Globus pallidus (tissue), 1 donor: Measurements from ENCODE around the gene PGPEP1.
"Not testable (repeated sequence)": the region's sequence is repeated elsewhere in the genome, so short reads cannot be mapped to it uniquely, and the experiment has no call there.

ENCODE experiments used
- DNase-seq: peaks from one replicate; pipeline ENCODE4 v3.0.0-alpha.2; 2015; ENCODE audit warnings: low spot score

The PGPEP1 gene

DNA sequence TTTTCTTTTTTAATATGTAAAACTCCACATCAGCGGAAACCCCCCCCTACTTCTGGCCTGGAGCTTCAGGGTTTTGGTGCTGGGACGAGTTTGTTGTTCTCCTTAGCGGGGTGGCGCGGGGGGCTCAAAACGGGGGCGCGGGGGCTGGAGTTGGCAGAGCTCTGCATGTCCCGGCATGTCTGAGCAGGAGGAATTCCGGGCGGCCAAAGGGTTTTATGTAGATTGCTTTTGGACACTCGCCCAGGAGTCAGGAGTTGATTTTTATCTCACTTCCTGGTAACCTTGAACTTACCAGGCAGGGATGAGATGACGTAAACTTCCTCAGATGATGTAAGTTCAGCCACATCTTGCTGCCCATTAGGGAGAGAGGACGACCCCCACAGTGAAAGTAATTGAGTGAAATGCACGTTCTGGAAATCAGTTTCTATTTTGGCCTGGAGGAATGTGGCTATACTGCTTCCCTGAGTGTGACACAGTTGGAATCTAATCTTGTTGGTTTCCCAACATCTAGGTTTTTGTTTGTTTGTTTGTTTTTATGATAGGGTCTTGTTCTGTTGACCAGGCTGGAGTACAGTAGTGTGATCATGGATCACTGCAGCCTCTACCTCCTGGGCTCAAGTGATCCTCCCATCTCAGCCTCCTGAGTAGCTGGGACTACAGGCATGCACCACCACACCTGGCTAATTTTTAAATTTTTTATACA, 24.6 kb downstream of the PGPEP1 start:
- peak; percentile 51 for DNase-seq

DNA sequence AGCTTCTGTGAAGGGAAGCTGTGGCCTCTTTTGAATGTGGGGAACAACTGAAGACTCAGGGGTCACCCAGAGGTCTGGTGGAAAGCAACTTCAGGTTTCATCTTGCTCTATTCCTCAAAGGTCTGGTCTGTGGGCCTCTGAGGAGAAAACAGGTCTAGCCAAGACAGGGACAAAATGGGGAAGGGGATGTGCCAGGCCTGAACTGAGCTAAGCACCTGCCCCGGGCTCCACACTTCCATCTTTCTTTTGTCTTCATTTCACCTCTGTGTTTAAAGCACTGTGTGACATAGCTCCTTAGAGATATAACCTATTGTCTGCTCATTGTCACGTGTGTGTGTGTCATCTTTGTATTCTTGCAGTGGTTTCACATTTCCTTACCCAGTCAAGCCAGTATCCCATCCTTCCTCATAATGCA, 25.6 kb downstream of the PGPEP1 start:
- DNase-seq = no peak

DNA sequence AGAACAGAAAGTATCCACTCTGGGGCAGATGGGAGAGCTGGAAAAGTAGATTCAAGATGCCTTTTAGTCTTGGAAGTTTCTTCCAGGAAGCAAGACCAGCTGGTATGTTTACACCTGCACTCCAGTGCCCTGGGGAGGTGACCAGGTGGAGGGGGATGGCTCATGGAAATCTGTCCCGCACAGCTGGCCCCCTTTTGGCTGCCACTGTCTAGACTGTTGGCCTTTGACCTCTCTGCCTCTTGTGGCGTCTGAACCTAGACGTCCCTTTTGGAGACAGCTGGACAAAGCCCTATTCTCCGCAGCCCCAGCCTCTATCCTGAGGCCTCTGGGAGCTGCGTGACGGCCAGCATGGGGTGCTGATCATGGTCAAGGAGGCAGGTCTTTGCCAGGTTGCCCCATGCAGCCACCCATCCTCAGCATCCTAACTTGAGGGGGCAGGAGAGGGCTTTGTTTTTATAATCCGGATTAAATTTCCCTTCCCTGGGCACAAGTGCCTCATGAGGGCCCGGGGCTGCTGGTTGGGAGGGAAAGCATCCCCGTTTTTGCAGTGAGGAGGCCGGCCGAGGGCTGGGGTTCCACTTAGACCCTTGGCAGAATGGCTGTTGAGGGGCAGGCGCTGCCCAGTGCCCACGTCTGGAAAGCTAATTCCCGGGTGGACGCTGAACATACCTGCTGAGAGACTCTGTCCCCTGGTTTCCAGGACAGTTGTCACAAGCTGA, 28.3 kb downstream of the PGPEP1 start:
- DNase-seq = no peak

GRCh38 chr19:18373407-18373891, 33.1 kb downstream of the PGPEP1 start:
- DNase-seq = no peak

DNA sequence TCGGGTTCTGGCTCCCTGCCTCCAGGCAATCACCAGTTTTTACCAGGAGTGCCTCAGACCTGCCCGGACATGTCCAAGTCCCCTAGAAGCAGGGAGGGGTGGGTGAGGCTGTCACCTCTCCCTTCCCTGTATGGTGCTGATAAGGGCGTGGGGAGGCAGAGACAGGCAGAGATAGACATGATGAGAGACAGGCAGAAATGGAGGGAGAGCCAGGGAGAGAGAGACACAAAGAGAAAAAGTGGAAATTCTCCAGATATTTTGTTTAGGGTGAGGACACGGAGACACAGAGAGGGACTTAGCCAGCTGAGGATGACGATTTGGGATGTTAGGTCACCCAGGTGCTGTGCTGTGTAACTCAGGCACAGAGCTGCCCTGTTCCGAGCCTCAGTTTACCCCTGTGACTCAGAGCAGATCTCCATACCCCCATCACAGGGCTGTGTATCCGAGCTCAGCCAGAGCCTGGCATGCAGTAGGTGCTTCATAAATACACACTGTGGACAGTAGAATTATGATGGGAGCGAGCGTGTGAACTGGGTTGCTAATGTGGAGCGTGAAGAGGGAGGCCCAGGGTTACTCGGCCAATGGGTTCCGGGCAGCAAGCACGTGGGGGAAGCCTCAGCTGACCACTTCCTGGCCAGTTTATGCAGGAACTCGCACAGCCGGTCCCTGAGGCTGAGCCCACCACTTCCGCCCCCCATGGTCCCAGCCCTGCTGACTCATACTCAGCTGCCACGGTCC, 33.7 kb downstream of the PGPEP1 start:
- peak; percentile 70 for DNase-seq

DNA sequence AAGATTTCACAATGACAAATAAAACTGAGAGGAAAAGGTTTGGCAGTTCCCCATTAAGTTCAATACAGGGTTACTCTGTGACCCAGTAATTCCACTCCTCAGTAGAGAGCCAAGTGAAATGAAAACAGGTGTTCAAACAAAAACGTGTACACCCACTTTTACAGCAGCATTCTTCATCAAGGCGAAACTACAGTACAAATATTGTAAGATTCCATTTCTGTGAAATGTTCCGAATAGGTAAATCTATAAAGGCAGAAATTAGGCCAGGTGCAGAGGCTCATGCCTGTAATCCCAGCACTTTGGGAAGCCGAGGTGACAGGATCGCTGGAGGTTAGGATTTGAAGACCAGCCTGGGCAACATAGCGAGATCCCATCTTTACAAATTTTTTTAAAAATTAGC, 36.6 kb downstream of the PGPEP1 start:
- no peak for DNase-seq

GRCh38 chr19:18379803-18380747, 39.7 kb downstream of the PGPEP1 start:
- DNase-seq = no peak

GRCh38 chr19:18380843-18381242, 40.4 kb downstream of the PGPEP1 start:
- DNase-seq = no peak

- not testable (repeated sequence) for DNase-seq
Observed at GRCh38 chr19:18383622-18384021, 43.2 kb downstream of the PGPEP1 start.

DNA sequence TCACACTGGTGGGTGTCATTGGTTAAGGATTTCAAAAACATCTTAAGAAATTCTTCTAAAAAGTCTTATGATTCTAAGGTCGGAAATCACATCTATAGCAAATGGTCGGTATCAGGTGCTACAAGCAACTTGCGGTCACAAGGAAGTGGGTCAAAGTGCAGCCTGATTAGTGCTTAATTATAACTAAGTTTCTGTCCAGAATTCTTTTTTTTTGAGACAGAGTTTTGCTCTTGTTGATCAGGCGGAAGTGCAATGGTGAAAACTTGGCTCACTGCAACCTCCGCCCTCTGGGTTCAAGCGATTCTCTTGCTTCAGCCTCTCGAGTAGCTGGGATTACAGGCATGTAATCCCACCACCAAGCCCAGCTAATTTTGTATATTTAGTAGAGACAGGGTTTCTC, 44.4 kb downstream of the PGPEP1 start:
- DNase-seq = no peak

- no peak for DNase-seq
Observed at GRCh38 chr19:18385359-18385674, 44.9 kb downstream of the PGPEP1 start.

DNA sequence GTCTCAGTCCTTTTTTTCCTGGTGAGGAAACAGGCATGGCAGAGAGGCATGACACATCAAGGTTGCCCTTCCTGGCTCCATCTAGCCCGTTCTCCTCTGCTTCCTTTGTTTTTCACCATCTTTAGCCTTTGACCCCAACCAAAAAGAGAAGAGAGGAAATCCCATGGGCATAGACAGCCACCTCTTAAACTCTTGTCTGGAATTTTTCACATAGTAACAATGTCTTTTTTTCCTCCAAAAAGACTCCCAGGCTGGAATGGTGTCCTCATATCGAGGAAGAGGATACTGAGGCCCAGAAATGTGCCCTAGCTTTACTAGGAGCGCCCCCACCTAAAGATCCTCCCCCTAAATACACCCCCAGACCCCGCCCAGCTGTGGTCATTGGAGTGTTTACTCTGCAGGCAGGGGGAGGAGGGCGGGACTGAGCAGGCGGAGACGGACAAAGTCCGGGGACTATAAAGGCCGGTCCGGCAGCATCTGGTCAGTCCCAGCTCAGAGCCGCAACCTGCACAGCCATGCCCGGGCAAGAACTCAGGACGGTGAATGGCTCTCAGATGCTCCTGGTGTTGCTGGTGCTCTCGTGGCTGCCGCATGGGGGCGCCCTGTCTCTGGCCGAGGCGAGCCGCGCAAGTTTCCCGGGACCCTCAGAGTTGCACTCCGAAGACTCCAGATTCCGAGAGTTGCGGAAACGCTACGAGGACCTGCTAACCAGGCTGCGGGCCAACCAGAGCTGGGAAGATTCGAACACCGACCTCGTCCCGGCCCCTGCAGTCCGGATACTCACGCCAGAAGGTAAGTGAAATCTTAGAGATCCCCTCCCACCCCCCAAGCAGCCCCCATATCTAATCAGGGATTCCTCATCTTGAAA, 45.5 kb downstream of the PGPEP1 start, which contains the start of gene GDF15:
TSS of gene GDF15 (plus strand) at position 484 of the 868 bp plus-strand sequence. CDS start at position 516, 32 bp downstream.
- no peak for DNase-seq

DNA sequence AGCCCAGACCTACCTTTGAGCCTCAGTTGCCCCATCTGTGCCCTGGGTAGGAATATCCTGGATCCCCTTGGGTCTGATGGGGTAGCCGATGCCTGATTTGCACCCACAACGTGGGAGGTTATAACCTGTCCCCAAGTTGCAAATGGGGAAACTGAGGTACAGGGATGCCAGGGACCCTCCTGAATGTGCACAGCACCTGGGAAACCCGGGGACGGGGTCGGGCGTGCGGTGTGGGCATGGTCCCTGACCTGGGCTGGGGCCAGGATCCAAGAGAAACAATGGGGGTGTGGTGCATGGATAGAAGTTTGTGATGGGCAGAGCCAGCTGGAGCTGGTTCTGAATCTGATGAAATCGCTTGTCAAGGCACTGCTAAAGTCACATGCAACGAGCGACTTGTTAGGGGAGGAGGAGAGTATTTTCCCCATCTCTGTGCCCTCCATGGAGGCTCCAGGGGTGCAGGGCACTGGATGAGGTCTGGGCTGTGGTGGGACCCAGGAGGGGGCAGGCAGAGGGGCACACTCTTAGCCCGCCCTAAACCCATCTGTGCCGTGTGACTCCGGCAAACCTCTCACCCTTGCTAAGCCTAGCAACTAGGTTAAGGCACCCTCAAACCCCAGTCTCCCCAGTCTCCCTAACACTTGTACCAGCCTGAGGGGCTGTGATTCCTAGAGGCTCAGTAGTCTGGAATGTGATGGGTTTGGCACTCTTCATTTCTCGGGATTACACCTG, 46.3 kb downstream of the PGPEP1 start:
- no peak for DNase-seq

DNA sequence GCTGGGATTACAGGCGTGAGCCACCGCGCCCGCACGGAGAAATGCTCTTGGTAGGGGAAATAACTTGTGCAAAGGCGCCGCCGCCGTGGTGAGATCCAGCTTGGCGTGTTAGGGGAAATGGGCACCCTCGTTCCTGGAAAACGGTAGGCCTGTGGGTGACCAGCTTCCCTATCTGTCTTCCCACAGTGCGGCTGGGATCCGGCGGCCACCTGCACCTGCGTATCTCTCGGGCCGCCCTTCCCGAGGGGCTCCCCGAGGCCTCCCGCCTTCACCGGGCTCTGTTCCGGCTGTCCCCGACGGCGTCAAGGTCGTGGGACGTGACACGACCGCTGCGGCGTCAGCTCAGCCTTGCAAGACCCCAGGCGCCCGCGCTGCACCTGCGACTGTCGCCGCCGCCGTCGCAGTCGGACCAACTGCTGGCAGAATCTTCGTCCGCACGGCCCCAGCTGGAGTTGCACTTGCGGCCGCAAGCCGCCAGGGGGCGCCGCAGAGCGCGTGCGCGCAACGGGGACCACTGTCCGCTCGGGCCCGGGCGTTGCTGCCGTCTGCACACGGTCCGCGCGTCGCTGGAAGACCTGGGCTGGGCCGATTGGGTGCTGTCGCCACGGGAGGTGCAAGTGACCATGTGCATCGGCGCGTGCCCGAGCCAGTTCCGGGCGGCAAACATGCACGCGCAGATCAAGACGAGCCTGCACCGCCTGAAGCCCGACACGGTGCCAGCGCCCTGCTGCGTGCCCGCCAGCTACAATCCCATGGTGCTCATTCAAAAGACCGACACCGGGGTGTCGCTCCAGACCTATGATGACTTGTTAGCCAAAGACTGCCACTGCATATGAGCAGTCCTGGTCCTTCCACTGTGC, 47.9 kb downstream of the PGPEP1 start:
- DNase-seq = no peak

DNA sequence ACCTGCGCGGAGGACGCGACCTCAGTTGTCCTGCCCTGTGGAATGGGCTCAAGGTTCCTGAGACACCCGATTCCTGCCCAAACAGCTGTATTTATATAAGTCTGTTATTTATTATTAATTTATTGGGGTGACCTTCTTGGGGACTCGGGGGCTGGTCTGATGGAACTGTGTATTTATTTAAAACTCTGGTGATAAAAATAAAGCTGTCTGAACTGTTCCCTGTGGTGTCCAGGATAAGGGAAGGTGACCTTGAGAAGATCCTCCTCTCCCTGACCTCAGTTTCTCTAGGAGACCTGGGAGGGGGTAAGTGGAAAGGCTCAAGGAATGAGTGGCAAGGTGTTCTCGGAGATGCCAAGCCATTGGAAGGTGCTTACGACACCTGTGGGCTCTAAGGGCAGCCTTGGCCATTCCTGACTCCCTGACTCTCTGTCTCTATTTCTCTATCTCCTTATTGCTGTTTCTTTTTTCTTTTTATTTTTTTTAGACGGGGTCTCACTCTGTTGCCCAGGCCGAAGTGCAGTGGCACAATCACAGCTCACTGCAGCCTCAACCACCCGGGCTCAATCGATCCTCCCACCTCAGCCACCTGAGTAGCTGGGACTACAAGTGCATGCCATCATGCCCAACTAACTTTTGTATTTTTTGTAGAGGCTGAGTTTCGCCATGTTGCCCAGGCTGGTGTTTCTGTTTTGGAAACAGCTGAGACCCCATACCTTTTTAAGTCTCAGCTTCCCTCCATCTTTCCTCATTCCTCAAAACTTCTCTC, 48.7 kb downstream of the PGPEP1 start:
- DNase-seq = no peak

GRCh38 chr19:18389726-18390064, 49.3 kb downstream of the PGPEP1 start:
- no peak for DNase-seq

DNA sequence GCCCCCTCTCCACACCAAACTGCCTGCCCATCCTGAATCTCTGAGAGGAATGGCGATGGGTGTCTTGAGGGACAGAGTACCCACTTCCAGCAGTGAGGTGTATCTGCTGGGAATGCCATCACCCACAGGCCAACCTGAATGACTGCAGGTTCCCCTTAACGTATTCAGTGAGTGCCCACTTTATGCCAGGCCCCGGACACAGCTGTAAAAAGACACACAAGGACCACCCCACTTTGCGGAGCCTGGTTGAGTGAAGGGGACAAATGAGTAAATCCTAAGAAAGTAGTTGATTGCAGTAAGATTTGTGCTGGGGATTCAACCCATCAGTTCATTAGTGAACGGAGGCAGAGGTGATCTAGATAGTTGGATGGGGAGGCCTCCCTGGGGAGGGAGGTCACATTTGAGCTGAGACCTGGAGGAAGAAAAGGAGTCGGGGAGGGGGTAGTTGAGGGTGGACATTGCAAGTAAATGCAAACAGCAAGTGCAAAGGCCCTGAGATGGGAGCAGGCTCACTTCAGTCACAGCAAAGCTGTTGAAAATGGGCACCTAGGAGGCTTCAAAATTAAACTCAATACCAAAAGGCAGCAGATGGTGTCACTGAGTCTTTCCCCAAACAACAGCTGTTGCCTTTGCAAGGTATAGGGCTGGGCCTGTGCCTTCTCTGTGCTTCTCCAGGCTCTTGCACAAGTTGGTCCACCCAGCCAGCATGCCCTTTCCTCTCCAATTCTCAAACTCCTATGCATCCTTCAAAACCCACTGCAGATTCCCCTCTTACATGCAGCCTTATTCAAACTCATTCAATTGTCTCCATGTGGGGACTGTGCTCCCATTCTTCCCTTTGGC, 49.9 kb downstream of the PGPEP1 start:
- no peak for DNase-seq
